ENCODE measurements around the gene RPS16. TPM values are rescaled to one million over a fixed set of nuclear protein-coding genes. Genes with fewer than 3 reads are reported as not detected.

RPS16 gene
- total and polyA plus RNA-seq, 10 donors: 1,378 to 5,747 (median 1,790) TPM

DNA sequence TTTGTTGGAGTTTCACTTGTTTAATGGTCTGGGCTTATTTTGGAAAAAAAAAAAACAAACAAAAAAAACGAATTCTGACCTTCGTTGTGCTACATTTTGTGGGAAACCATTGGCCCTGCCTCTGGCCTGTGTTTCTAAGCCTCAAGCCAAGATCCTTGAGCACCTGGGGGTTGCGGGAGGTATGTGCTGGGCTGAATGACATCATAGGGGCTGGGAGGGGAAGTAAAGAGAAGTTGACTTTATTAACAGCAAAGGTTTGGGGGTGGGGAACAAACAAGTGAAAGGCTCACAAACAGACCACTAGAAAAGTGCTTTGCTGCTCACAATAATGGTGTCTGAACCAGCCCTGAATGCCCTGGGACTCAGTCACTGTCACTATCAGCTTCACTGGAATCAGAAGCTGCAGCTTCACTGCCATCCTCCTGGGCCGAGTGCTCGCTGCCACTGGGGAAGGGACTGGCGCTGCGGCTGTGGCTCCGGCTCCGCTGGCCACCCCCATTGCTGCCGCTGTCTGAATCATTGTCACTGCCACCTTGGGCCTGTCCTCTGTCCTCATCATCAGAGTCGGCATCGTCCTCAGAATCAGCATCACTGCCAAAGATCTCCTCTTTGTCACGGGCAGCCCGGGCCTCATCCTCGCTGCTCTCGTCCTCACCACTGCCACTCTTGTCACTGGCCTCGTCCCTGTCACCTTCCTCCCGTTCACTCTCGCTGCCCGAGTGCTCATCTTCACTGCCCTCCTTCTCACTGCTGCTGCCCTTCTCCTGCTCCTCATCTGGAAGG lies 49.9 kb downstream of the RPS16 start:
- DNase-seq: no peak
- H3K27ac ChIP-seq: peak overlapping the region in 1 of 8 donors; percentile 31
- H3K4me3 ChIP-seq: no peak overlapping the region
- H3K36me3 ChIP-seq: peaks cover 3 to 90% (median 81%) of the 10 kb centered on the region in 6 donors
- peaks cover 8 to 48% (median 15%) of the 10 kb centered on the region in 6 donors for H3K4me1 ChIP-seq
- H3K27me3 ChIP-seq (replicated peaks in 1 of 7): no peaks in the 10 kb centered on the region
- TF ChIP-seq POLR2A (IDR thresholded peaks at IDR 0.05): no peak
- TF ChIP-seq POLR2AphosphoS5 (IDR thresholded peaks at IDR 0.05): peak; percentile 36 to 62 (median 56)
- H3K9me3 ChIP-seq: no peaks in the 10 kb centered on the region
- 81 to 90% (median 87%) methylated on average over 20 of the region's 20 CpGs for WGBS, 5 donors
- intact Hi-C loops (cut with DNase I; ENCODE audit: low total_unique reads): no loop called here

DNA sequence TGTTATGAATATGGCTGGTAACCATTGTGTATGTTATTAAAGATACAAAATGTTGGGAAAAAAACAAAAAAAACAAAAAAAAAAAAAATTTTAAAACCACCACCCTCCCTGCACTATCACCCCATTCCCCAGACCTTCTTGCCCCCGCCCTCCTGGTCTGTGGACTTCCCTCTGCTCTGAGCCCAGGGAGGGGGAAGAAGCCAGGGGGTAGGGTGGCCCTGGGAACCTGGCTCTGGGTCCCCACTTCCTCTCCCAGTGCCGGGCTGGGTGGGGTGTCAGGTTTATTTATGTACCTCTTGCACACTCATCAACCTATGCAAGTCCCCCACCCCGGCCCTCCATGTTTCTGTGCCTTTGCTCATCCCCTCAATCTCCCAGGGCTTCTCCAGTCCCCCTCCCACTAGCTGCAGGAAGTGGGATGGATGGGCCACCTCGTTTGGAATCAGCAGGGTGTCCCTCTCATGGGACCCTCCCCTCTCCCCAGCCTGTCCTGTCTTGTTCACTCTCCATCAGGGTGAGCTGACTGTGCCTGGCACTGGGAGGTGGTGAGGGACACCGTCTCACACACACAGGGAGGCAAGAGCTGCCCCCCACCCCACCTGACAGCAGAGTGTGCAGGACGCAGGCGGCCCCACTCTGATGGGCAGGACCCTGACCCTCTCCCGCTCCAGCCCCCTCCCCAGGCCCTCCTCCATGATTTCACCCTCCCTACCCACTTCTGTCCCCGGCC lies 50.7 kb downstream of the RPS16 start:
- DNase-seq: no peak
- intact Hi-C loops (cut with DNase I; ENCODE audit: low total_unique reads): no loop called here
- no peak overlapping the region for H3K4me3 ChIP-seq
- H3K4me1 ChIP-seq: peaks cover 5 to 42% (median 10%) of the 10 kb centered on the region in 6 donors
- no peaks in the 10 kb centered on the region for H3K9me3 ChIP-seq
- peak overlapping the region in 3 of 8 donors; percentile 0 to 46 (median 43) for H3K27ac ChIP-seq
- 67 to 73% (median 69%) methylated on average over 9 of the region's 9 CpGs for WGBS, 5 donors
- H3K27me3 ChIP-seq (replicated peaks in 1 of 7): no peaks in the 10 kb centered on the region
- TF ChIP-seq POLR2AphosphoS5 (IDR thresholded peaks at IDR 0.05) (peak in 2 of 3 donors; percentile 9 to 37), POLR2A (IDR thresholded peaks at IDR 0.05) (no peak)
- TF ChIP-seq, protein P1, sequence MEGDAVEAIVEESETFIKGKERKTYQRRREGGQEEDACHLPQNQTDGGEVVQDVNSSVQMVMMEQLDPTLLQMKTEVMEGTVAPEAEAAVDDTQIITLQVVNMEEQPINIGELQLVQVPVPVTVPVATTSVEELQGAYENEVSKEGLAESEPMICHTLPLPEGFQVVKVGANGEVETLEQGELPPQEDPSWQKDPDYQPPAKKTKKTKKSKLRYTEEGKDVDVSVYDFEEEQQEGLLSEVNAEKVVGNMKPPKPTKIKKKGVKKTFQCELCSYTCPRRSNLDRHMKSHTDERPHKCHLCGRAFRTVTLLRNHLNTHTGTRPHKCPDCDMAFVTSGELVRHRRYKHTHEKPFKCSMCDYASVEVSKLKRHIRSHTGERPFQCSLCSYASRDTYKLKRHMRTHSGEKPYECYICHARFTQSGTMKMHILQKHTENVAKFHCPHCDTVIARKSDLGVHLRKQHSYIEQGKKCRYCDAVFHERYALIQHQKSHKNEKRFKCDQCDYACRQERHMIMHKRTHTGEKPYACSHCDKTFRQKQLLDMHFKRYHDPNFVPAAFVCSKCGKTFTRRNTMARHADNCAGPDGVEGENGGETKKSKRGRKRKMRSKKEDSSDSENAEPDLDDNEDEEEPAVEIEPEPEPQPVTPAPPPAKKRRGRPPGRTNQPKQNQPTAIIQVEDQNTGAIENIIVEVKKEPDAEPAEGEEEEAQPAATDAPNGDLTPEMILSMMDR (IDR thresholded peaks at IDR 0.05 in 8 of 11, conservative IDR thresholded peaks at IDR 0.05 in 3 of 11): no peak
- H3K36me3 ChIP-seq: peaks cover 7 to 99% (median 89%) of the 10 kb centered on the region in 6 donors

Small RNAs within 50 kb of the gene (microRNA-seq; reads per million reads assigned to microRNA genes)
- 0.57 to 1.8 (median 0.72) reads per million in 3 donors for gene MIR4530

Small RNAs within 50 kb of the gene (small RNA-seq; reads per million reads assigned to genes)
- 0 to 0.14 (median 0.03) reads per million in 4 donors for gene MIR4530

Other genes starting within 250 kb of the RPS16 start
- under 1 TPM in 2 of 7 donors, not detected in 5; 0.13 to 0.28 TPM for gene NCCRP1, start 239.0 kb downstream of the RPS16 start, total RNA-seq
- gene NCCRP1, start 239.0 kb downstream of the RPS16 start, polyA plus RNA-seq: 1 to 10 TPM in 1 of 3 donors, under 1 TPM in 2; 0.12 to 1.7 (median 0.19) TPM
- not detected for gene SYCN, start 231.7 kb downstream of the RPS16 start, total RNA-seq
- not detected for gene SYCN, start 231.7 kb downstream of the RPS16 start, polyA plus RNA-seq
- not detected for gene IFNL3, start 190.9 kb downstream of the RPS16 start, total RNA-seq
- not detected for gene IFNL3, start 190.9 kb downstream of the RPS16 start, polyA plus RNA-seq
- not detected for gene IFNL4, start 187.1 kb downstream of the RPS16 start, total RNA-seq
- gene IFNL4, start 187.1 kb downstream of the RPS16 start, polyA plus RNA-seq: not detected
- not detected for gene IFNL2, start 167.6 kb downstream of the RPS16 start, total RNA-seq
- not detected for gene IFNL2, start 167.6 kb downstream of the RPS16 start, polyA plus RNA-seq
- not detected for gene IFNL1, start 139.5 kb downstream of the RPS16 start, total RNA-seq
- gene IFNL1, start 139.5 kb downstream of the RPS16 start, polyA plus RNA-seq: not detected
- gene LRFN1, start 115.1 kb downstream of the RPS16 start, total RNA-seq: 1 to 10 TPM; 2.2 to 6.0 (median 4.6) TPM
- gene LRFN1, start 115.1 kb downstream of the RPS16 start, polyA plus RNA-seq: 1 to 10 TPM in 1 of 3 donors, under 1 TPM in 2; 0.67 to 1.2 (median 0.99) TPM
- gene GMFG, start 99.9 kb downstream of the RPS16 start, total RNA-seq: 100 to 1,000 TPM; 178 to 354 (median 288) TPM
- 100 to 1,000 TPM; 421 to 492 (median 452) TPM for gene GMFG, start 99.9 kb downstream of the RPS16 start, polyA plus RNA-seq
- gene SAMD4B, start 93.5 kb downstream of the RPS16 start, total RNA-seq: 100 to 1,000 TPM in 1 of 7 donors, 10 to 100 TPM in 6; 66.4 to 108 (median 84.1) TPM
- gene SAMD4B, start 93.5 kb downstream of the RPS16 start, polyA plus RNA-seq: 10 to 100 TPM; 26.7 to 56.3 (median 42.1) TPM
- 10 to 100 TPM; 35.0 to 48.1 (median 39.8) TPM for gene PAF1, start 44.8 kb downstream of the RPS16 start, total RNA-seq
- 10 to 100 TPM; 27.4 to 51.3 (median 35.6) TPM for gene PAF1, start 44.8 kb downstream of the RPS16 start, polyA plus RNA-seq
- gene MED29, start 44.6 kb downstream of the RPS16 start, total RNA-seq: 10 to 100 TPM; 25.7 to 45.7 (median 34.6) TPM
- 10 to 100 TPM; 15.5 to 28.2 (median 20.5) TPM for gene MED29, start 44.6 kb downstream of the RPS16 start, polyA plus RNA-seq
- gene ZFP36, start 29.1 kb downstream of the RPS16 start, total RNA-seq: 100 to 1,000 TPM in 6 of 7 donors, 10 to 100 TPM in 1; 91.5 to 396 (median 191) TPM
- 100 to 1,000 TPM in 1 of 3 donors, 10 to 100 TPM in 2; 63.2 to 117 (median 72.6) TPM for gene ZFP36, start 29.1 kb downstream of the RPS16 start, polyA plus RNA-seq
- gene PLEKHG2, start 23.3 kb downstream of the RPS16 start, total RNA-seq: 100 to 1,000 TPM in 1 of 7 donors, 10 to 100 TPM in 6; 18.6 to 107 (median 48.4) TPM
- gene PLEKHG2, start 23.3 kb downstream of the RPS16 start, polyA plus RNA-seq: 10 to 100 TPM in 1 of 3 donors, 1 to 10 TPM in 2; 8.9 to 25.8 (median 9.5) TPM
- 100 to 1,000 TPM; 103 to 125 (median 108) TPM for gene SUPT5H, start 9.6 kb upstream of the RPS16 start, total RNA-seq
- gene SUPT5H, start 9.6 kb upstream of the RPS16 start, polyA plus RNA-seq: 100 to 1,000 TPM in 2 of 3 donors, 10 to 100 TPM in 1; 95.8 to 225 (median 198) TPM
- 10 to 100 TPM; 30.3 to 51.5 (median 41.8) TPM for gene TIMM50, start 44.9 kb upstream of the RPS16 start, total RNA-seq
- gene TIMM50, start 44.9 kb upstream of the RPS16 start, polyA plus RNA-seq: 10 to 100 TPM; 36.2 to 46.0 (median 40.7) TPM
- under 1 TPM in 2 of 7 donors, not detected in 5; 0.16 to 0.27 TPM for gene DLL3, start 63.0 kb upstream of the RPS16 start, total RNA-seq
- under 1 TPM; 0.52 to 0.68 (median 0.58) TPM for gene DLL3, start 63.0 kb upstream of the RPS16 start, polyA plus RNA-seq
- gene SELENOV, start 79.2 kb upstream of the RPS16 start, total RNA-seq: not detected
- gene SELENOV, start 79.2 kb upstream of the RPS16 start, polyA plus RNA-seq: not detected
- 1 to 10 TPM; 2.0 to 5.3 (median 4.5) TPM for gene EID2B, start 96.9 kb upstream of the RPS16 start, total RNA-seq
- gene EID2B, start 96.9 kb upstream of the RPS16 start, polyA plus RNA-seq: 1 to 10 TPM; 4.6 to 5.7 (median 5.4) TPM
- gene EID2, start 104.2 kb upstream of the RPS16 start, total RNA-seq: 10 to 100 TPM in 5 of 7 donors, 1 to 10 TPM in 2; 7.9 to 17.4 (median 12.7) TPM
- 10 to 100 TPM; 15.5 to 17.7 (median 17.2) TPM for gene EID2, start 104.2 kb upstream of the RPS16 start, polyA plus RNA-seq
- not detected for gene LGALS13, start 166.6 kb upstream of the RPS16 start, total RNA-seq
- not detected for gene LGALS13, start 166.6 kb upstream of the RPS16 start, polyA plus RNA-seq
- not detected for gene LGALS16, start 220.0 kb upstream of the RPS16 start, total RNA-seq
- not detected for gene LGALS16, start 220.0 kb upstream of the RPS16 start, polyA plus RNA-seq

All from spleen (tissue), 11 donors.